Ovary (tissue), 3 donors: ENCODE measurements around the gene ARHGAP40.
"Not testable (repeated sequence)": the region's sequence is repeated elsewhere in the genome, so short reads cannot be mapped to it uniquely, and the experiment has no call there.

Source experiments
- CTCF ChIP-seq, 3 donors: fragments of 450-650 bp in 2 of 3; fragments of 200-600 bp in 1 of 3; IDR thresholded peaks; one replicate each; pipeline versions ENCODE4 v1.5.1 to v1.8.0; 2016 to 2022; ENCODE audit warnings: antibody characterized with exemption in 3 of 3, mild to moderate bottlenecking in 1 of 3
- POLR2A ChIP-seq: fragments of 450-650 bp; IDR thresholded peaks from one replicate; pipeline ENCODE4 v1.6.1; 2017; ENCODE audit warnings: antibody characterized with exemption, mild to moderate bottlenecking, moderate library complexity
- donor health status: DM: no; HTN: no; CAD: no.

GRCh38 chr20:38595886-38596285 is 5.7 kb upstream of the ARHGAP40 start:
- not testable (repeated sequence) for TF ChIP-seq CTCF (IDR thresholded peaks at IDR 0.05); POLR2A
